HepG2 (cell line): ENCODE data around the gene SFI1. TPM values are rescaled to one million over a fixed set of nuclear protein-coding genes. Genes with fewer than 3 reads are reported as not detected.

Experiments
- ATAC-seq: fragments of 200-7000 bp; cut with Tn5 transposase; 3 replicates; pipeline ENCODE4 v1.9.1; 2020; ENCODE audit warnings: mild to moderate bottlenecking, moderate library complexity
- BruUV-seq: library from RNA; stranded (reverse); fragments of 400-500 nt; replicated peaks from 2 replicates; lab custom pipeline; 2021; lab: Mats Ljungman, UMichigan
- CTCF ChIA-PET: fragments of 300-600 bp; formaldehyde crosslinking; extraction: SDS; loops from one replicate; lab custom pipeline; 2021; ENCODE audit warnings: low total read pairs, inconsistent platforms, low intra/inter-chr PET ratio; lab: Yijun Ruan, JAX
- POLR2A ChIA-PET: fragments of 350-600 bp; sonication (Branson Sonifier 250); formaldehyde crosslinking; loops from one replicate; lab custom pipeline; 2020; ENCODE audit warnings: antibody characterized with exemption, inconsistent platforms; lab: Yijun Ruan, JAX
- DNase-seq: peaks from one replicate; pipeline ENCODE4 v3.0.0-alpha.2; 2015; ENCODE audit warnings: low spot score
- FAIRE-seq: peaks from 3 replicates; lab custom pipeline; 2011; peaks lifted over from hg19 to GRCh38; lab: Jason Lieb, UNC
- H2AFZ ChIP-seq: one replicate; pipeline ENCODE4 v1.6.1; 2011; ENCODE audit warnings: low read length, inconsistent platforms
- H3K27ac ChIP-seq: fragments of 300-600 bp; 3 replicates; pipeline ENCODE4 v1.8.0; 2011; ENCODE audit warnings: mixed run types, mild to moderate bottlenecking, mixed read lengths, low read length, inconsistent platforms; ENCODE audit not compliant: insufficient read depth; ENCODE audit errors: extremely low read length
- H3K27me3 ChIP-seq, 2 experiments: fragments of 200-600 bp in 1 of 2; 2 replicates in 1 of 2; 3 replicates in 1 of 2; pipeline versions ENCODE4 v1.6.0 to v1.8.0; 2011; ENCODE audit warnings: low read length in 2 of 2, mild to moderate bottlenecking in 2 of 2, moderate library complexity in 2 of 2, inconsistent platforms in 1 of 2; ENCODE audit not compliant: insufficient read depth in 2 of 2, control insufficient read depth in 1 of 2
- H3K36me3 ChIP-seq, 2 experiments: fragments of 200-600 bp in 1 of 2; replicated peaks in 1 of 2; 2 replicates in 1 of 2; 3 replicates in 1 of 2; pipeline versions ENCODE4 v1.5.1 to v1.8.0; 2011; ENCODE audit warnings: low read length in 2 of 2, inconsistent platforms in 1 of 2; ENCODE audit not compliant: insufficient read depth in 2 of 2, control insufficient read depth in 1 of 2
- H3K4me1 ChIP-seq: 2 replicates; pipeline ENCODE4 v1.5.1; 2012; ENCODE audit warnings: low read length, inconsistent platforms; ENCODE audit not compliant: insufficient read depth
- H3K4me2 ChIP-seq: 2 replicates; pipeline ENCODE4 v1.6.0; 2011; ENCODE audit warnings: low read depth, low read length, inconsistent platforms
- H3K4me3 ChIP-seq, 3 experiments: fragments of 200-600 bp in 1 of 3; sonication (generic), shearing (Covaris generic) in 1 of 3; replicated peaks in 1 of 3; 2 replicates each; pipeline ENCODE4 v1.5.1; 2011 to 2016; ENCODE audit warnings: low read length in 3 of 3, inconsistent platforms in 2 of 3, low read depth in 2 of 3, mild to moderate bottlenecking in 2 of 3, control low read depth in 1 of 3, mixed read lengths in 1 of 3; ENCODE audit not compliant: insufficient read depth in 1 of 3
- H3K79me2 ChIP-seq: one replicate; pipeline ENCODE4 v1.6.1; 2011; ENCODE audit warnings: low read length, inconsistent platforms; ENCODE audit not compliant: insufficient read depth
- H3K9ac ChIP-seq: 2 replicates; pipeline ENCODE4 v1.6.0; 2011; ENCODE audit warnings: mild to moderate bottlenecking, low read depth, low read length, inconsistent platforms; ENCODE audit not compliant: insufficient read depth
- H3K9me3 ChIP-seq: 2 replicates; pipeline ENCODE4 v1.5.1; 2012; ENCODE audit warnings: mild to moderate bottlenecking, low read length
- H4K20me1 ChIP-seq: 2 replicates; pipeline ENCODE4 v1.6.0; 2011; ENCODE audit warnings: inconsistent platforms, mild to moderate bottlenecking, low read length, moderate library complexity; ENCODE audit not compliant: insufficient read depth
- FOXO1 ChIP-seq: sonication (generic); formaldehyde crosslinking; IDR thresholded peaks from 2 replicates; pipeline ENCODE4 v1.4.0; 2020; ENCODE audit warnings: missing genetic modification reagents
- NFE2L2 ChIP-seq: fragments of 150-350 bp; IDR thresholded peaks from 2 replicates; pipeline ENCODE4 v1.6.1; 2014; ENCODE audit warnings: low read length
- TRIM24 ChIP-seq: sonication (generic); formaldehyde crosslinking; IDR thresholded peaks from 2 replicates; pipeline ENCODE4 v1.8.0; 2022; ENCODE audit warnings: mild to moderate bottlenecking, missing genetic modification reagents
- WGBS: methylation state at CpG from one replicate; pipeline ENCODE4 v1.1.6; 2017; ENCODE audit warnings: low lambda C conversion rate; 5-methylcytosine and 5-hydroxymethylcytosine counted together
- in situ Hi-C: cut with HindIII; loops from 2 replicates; pipeline ENCODE4 v1.10.0; 2017; ENCODE audit warnings: low pct_unique_long_range_greater_than_20kb; ENCODE audit not compliant: extremely low pct_ligation_motif_present
- intact Hi-C: fragments of 100-400 bp; cut with micrococcal nuclease; formaldehyde crosslinking; loops from one replicate; pipeline ENCODE4 v1.10.0; 2022; ENCODE audit not compliant: unreplicated experiment
- polyA plus RNA-seq, 8 experiments: library from polyadenylated mRNA; depleted of rRNA in 3 of 8; stranded (reverse) in 7 of 8; unstranded in 1 of 8; fragments of >200 nt; fragmentation: Illumina TruSeq in 4 of 8; extraction: Trizol in 4 of 8; gene quantifications; 2 replicates each; pipeline versions ENCODE4 v1.2.1 to v1.2.3, GENCODE V29; 2011 to 2016; ENCODE audit warnings: low read depth in 4 of 8, missing spikeins in 1 of 8, mixed read lengths in 1 of 8; ENCODE audit not compliant: insufficient read depth in 1 of 8
- total RNA-seq, 5 experiments: library from RNA; depleted of rRNA; stranded (reverse); fragments of >200 nt; fragmentation: Illumina TruSeq; extraction: Trizol; gene quantifications; 2 replicates each; pipeline ENCODE4 v1.2.3, GENCODE V29; 2016; ENCODE audit warnings: low read depth in 1 of 5
- TF ChIP-seq, protein P1 (sequence below): sonication (generic); formaldehyde crosslinking; IDR thresholded peaks from 2 replicates; pipeline ENCODE4 v1.4.0; 2020; ENCODE audit warnings: mild to moderate bottlenecking, missing genetic modification reagents
- TF ChIP-seq, protein P2 (sequence below): sonication (generic); formaldehyde crosslinking; IDR thresholded peaks from 2 replicates; pipeline ENCODE4 v1.4.0; 2020; ENCODE audit warnings: mild to moderate bottlenecking, missing genetic modification reagents
- TF ChIP-seq, protein P3 (sequence below): sonication (generic); formaldehyde crosslinking; IDR thresholded peaks from 2 replicates; pipeline ENCODE4 v1.9.0; 2021; ENCODE audit warnings: missing genetic modification reagents, borderline replicate concordance
- TF ChIP-seq, protein P4 (sequence below): sonication (generic); formaldehyde crosslinking; IDR thresholded peaks from 2 replicates; pipeline ENCODE4 v1.8.0; 2022; ENCODE audit warnings: mild to moderate bottlenecking, missing genetic modification reagents; ENCODE audit not compliant: insufficient replicate concordance
- TF ChIP-seq, protein P5 (sequence below): sonication (generic); formaldehyde crosslinking; IDR thresholded peaks from 2 replicates; pipeline ENCODE4 v1.4.0; 2020; ENCODE audit warnings: missing genetic modification reagents

Gene SFI1
- total and polyA plus RNA-seq, 2 of the 13 experiments (the other 11 are each of a cell fraction or from before 2014, with no cell fraction given) = 20.5 to 40.1 TPM

- Histone ChIP-seq H3K4me1 (no peaks in the 10 kb centered on the region), H3K27ac (no peak overlapping the region), H3K4me2 (no peak overlapping the region), H3K27me3 (no peaks in the 10 kb centered on the region), H3K4me3 (no peak overlapping the region), H3K9ac (no peak overlapping the region), H3K36me3 (no peaks in the 10 kb centered on the region; a peak in 1 of 5 replicates), H2AFZ (no peak overlapping the region), H3K79me2 (no peaks in the 10 kb centered on the region), H4K20me1 (no peaks in the 10 kb centered on the region), H3K9me3 (no peaks in the 10 kb centered on the region)
- FAIRE-seq (no peak), ATAC-seq (no peak), DNase-seq (no peak)
- WGBS = 95% methylated on average over 14 of the region's 14 CpGs
- intact Hi-C loops (no loop called here), in situ Hi-C loops (no loop called here)
- POLR2A ChIA-PET = no interaction called here
- CTCF ChIA-PET = no interaction called here
- BruUV-seq = no TSS peak
- TF ChIP-seq, protein P1, sequence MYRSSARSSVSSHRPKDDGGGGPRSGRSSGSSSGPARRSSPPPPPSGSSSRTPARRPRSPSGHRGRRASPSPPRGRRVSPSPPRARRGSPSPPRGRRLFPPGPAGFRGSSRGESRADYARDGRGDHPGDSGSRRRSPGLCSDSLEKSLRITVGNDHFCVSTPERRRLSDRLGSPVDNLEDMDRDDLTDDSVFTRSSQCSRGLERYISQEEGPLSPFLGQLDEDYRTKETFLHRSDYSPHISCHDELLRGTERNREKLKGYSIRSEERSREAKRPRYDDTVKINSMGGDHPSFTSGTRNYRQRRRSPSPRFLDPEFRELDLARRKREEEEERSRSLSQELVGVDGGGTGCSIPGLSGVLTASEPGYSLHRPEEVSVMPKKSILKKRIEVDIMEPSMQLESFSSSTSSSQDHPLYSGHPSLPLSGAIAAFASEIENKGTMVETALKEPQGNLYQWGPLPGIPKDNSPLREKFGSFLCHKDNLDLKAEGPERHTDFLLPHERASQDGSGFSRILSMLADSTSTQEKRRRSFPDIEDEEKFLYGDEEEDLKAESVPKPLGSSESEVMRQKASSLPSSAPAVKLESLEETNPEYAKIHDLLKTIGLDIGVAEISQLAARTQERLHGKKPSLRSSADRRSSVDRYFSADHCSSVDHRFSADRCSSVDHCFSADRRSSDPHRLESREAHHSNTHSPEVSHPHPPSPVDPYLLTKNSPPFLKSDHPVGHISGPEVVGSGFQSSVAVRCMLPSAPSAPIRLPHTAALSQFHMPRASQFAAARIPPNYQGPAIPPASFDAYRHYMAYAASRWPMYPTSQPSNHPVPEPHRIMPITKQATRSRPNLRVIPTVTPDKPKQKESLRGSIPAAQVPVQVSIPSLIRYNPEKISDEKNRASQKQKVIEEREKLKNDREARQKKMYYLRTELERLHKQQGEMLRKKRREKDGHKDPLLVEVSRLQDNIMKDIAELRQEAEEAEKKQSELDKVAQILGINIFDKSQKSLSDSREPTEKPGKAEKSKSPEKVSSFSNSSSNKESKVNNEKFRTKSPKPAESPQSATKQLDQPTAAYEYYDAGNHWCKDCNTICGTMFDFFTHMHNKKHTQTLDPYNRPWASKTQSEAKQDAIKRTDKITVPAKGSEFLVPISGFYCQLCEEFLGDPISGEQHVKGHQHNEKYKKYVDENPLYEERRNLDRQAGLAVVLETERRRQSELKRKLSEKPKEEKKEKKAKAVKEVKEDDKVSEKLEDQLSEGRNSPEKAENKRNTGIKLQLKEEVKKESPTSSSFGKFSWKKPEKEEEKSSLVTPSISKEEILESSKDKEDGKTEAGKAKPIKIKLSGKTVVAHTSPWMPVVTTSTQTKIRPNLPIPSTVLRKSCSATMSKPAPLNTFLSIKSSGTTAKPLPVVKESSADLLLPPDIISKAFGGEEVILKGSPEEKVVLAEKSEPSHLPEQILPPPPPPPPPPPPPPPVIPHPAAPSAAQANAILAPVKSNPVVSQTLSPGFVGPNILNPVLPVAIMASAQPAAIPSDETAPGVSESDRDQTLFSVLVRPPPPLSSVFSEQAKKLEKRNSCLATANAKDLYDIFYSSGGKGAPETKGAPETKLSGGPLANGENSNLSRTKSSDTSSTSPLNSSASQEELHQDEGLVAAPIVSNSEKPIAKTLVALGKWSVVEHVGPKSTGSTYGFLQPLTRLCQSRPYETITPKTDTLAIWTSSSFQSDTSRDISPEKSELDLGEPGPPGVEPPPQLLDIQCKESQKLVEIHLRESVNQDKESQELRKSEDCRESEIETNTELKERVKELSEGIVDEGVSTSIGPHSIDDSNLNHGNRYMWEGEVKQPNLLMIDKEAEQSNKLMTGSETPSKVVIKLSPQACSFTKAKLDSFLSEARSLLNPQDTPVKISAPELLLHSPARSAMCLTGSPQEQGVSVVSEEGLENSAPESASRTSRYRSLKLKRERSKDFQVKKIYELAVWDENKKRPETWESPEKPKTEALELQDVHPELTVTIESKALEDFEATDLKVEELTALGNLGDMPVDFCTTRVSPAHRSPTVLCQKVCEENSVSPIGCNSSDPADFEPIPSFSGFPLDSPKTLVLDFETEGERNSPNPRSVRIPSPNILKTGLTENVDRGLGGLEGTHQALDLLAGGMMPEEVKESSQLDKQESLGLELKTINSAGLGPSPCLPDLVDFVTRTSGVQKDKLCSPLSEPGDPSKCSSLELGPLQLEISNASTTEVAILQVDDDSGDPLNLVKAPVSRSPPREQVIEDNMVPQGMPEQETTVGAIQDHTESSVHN (CRISPR knock-in tag) = no peak
- TF ChIP-seq, protein P2, sequence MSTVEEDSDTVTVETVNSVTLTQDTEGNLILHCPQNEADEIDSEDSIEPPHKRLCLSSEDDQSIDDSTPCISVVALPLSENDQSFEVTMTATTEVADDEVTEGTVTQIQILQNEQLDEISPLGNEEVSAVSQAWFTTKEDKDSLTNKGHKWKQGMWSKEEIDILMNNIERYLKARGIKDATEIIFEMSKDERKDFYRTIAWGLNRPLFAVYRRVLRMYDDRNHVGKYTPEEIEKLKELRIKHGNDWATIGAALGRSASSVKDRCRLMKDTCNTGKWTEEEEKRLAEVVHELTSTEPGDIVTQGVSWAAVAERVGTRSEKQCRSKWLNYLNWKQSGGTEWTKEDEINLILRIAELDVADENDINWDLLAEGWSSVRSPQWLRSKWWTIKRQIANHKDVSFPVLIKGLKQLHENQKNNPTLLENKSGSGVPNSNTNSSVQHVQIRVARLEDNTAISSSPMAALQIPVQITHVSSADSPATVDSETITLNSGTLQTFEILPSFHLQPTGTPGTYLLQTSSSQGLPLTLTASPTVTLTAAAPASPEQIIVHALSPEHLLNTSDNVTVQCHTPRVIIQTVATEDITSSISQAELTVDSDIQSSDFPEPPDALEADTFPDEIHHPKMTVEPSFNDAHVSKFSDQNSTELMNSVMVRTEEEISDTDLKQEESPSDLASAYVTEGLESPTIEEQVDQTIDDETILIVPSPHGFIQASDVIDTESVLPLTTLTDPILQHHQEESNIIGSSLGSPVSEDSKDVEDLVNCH = no peak
- no peak for TF ChIP-seq NFE2L2
- TF ChIP-seq, protein P3, sequence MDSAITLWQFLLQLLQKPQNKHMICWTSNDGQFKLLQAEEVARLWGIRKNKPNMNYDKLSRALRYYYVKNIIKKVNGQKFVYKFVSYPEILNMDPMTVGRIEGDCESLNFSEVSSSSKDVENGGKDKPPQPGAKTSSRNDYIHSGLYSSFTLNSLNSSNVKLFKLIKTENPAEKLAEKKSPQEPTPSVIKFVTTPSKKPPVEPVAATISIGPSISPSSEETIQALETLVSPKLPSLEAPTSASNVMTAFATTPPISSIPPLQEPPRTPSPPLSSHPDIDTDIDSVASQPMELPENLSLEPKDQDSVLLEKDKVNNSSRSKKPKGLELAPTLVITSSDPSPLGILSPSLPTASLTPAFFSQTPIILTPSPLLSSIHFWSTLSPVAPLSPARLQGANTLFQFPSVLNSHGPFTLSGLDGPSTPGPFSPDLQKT (CRISPR knock-in tag) = no peak
- TF ChIP-seq, protein P4, sequence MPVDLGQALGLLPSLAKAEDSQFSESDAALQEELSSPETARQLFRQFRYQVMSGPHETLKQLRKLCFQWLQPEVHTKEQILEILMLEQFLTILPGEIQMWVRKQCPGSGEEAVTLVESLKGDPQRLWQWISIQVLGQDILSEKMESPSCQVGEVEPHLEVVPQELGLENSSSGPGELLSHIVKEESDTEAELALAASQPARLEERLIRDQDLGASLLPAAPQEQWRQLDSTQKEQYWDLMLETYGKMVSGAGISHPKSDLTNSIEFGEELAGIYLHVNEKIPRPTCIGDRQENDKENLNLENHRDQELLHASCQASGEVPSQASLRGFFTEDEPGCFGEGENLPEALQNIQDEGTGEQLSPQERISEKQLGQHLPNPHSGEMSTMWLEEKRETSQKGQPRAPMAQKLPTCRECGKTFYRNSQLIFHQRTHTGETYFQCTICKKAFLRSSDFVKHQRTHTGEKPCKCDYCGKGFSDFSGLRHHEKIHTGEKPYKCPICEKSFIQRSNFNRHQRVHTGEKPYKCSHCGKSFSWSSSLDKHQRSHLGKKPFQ (CRISPR knock-in tag) = no peak
- TF ChIP-seq, protein P5, sequence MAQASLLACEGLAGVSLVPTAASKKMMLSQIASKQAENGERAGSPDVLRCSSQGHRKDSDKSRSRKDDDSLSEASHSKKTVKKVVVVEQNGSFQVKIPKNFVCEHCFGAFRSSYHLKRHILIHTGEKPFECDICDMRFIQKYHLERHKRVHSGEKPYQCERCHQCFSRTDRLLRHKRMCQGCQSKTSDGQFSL (CRISPR knock-in tag) = no peak
- no peak for TF ChIP-seq TRIM24
- TF ChIP-seq FOXO1 (CRISPR knock-in tag) = no peak
These were observed 7.1 kb downstream of the SFI1 start for GRCh38 chr22:31503211-31503964.
